GM06990 (cell line): ENCODE data around the gene FETUB.

ENCODE experiments used
- DNase-seq: peaks from one replicate; pipeline ENCODE4 v3.0.0-alpha.2; 2011; ENCODE audit not compliant: insufficient read length; ENCODE audit errors: extremely low read depth
- H3K27me3 ChIP-seq: replicated peaks from 2 replicates; pipeline ENCODE4 v1.6.0; 2011; ENCODE audit warnings: low read length; ENCODE audit not compliant: control insufficient read depth, insufficient read depth
- H3K36me3 ChIP-seq: 2 replicates; pipeline ENCODE4 v1.5.1; 2011; ENCODE audit warnings: low read length; ENCODE audit not compliant: control insufficient read depth, insufficient read depth
- H3K4me3 ChIP-seq: replicated peaks from 2 replicates; pipeline ENCODE4 v1.5.1; 2011; ENCODE audit warnings: low read depth, mild to moderate bottlenecking, control low read depth, low read length
- TF ChIP-seq, protein P1 (sequence below): IDR thresholded peaks from 2 replicates; pipeline ENCODE4 v1.5.1; 2011; ENCODE audit warnings: low read length, control low read depth, mild to moderate bottlenecking, inconsistent platforms; ENCODE audit not compliant: insufficient read depth, poor library complexity, severe bottlenecking

FETUB gene

DNA sequence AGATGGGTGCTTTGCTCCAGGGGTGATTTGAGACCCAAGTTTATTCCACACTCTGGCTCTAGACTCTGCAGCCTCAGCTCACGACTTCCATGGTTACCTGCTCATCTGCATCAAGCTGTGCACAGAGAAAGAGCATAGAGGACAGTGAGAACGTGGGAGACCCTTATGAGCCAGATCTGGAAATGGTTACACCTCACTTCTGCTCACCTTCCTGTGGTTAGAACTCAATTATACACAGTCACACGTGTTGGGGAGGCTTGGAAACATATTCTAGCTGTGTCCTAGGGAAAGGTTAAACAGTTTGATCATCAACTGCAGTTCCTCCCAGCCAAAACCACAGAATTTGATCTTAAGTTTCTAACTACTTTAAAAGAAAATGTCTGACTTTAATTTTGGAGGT lies 1.8 kb downstream of the FETUB start:
- Histone ChIP-seq H3K27me3 (peaks cover 1% of the 10 kb centered on the region), H3K4me3 (no peak overlapping the region), H3K36me3 (no peaks in the 10 kb centered on the region)
- TF ChIP-seq, protein P1, sequence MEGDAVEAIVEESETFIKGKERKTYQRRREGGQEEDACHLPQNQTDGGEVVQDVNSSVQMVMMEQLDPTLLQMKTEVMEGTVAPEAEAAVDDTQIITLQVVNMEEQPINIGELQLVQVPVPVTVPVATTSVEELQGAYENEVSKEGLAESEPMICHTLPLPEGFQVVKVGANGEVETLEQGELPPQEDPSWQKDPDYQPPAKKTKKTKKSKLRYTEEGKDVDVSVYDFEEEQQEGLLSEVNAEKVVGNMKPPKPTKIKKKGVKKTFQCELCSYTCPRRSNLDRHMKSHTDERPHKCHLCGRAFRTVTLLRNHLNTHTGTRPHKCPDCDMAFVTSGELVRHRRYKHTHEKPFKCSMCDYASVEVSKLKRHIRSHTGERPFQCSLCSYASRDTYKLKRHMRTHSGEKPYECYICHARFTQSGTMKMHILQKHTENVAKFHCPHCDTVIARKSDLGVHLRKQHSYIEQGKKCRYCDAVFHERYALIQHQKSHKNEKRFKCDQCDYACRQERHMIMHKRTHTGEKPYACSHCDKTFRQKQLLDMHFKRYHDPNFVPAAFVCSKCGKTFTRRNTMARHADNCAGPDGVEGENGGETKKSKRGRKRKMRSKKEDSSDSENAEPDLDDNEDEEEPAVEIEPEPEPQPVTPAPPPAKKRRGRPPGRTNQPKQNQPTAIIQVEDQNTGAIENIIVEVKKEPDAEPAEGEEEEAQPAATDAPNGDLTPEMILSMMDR, result no peak
- DNase-seq, result no peak

DNA sequence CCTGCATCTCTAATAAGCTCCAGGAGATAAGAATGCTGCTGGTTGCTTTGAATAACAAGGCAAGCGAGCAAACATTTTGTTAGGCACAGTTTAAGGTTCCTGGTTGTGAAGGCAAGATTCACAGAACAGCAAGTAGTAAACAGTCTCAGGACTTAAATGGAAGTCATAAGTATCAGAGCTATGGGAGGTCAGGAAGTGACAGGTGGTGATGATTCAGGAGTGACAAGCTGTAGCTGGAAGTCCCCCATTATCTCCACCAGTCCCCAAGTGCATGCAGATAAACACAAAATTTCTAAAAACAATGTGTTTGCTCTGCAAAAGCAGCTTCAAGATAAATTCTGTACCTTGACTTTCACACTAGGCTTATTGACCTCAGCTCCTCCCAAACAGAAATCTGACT lies 3.3 kb downstream of the FETUB start:
- Histone ChIP-seq H3K36me3 (no peaks in the 10 kb centered on the region), H3K27me3 (no peaks in the 10 kb centered on the region), H3K4me3 (no peak overlapping the region)
- no peak for DNase-seq
- TF ChIP-seq, protein P1, result no peak

DNA sequence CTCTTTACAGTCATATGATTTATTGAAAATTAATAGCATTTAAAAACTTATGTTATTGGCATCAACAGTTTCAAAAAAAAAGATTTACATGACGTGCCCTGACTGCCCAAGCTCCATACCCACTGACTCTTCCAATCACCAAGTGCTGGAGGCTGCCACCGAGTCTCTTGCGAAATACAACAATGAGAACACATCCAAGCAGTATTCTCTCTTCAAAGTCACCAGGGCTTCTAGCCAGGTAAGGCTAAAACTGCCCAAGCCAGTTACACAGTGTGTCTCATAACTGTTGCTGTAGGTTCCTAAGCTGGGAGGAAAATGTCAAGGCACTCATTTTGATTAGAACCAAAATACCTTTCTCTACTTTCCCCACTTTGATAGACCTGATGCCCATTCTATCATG lies 4.5 kb downstream of the FETUB start:
- Histone ChIP-seq H3K36me3 (no peaks in the 10 kb centered on the region), H3K4me3 (no peak overlapping the region), H3K27me3 (no peaks in the 10 kb centered on the region)
- DNase-seq, result no peak
- TF ChIP-seq, protein P1, result no peak

DNA sequence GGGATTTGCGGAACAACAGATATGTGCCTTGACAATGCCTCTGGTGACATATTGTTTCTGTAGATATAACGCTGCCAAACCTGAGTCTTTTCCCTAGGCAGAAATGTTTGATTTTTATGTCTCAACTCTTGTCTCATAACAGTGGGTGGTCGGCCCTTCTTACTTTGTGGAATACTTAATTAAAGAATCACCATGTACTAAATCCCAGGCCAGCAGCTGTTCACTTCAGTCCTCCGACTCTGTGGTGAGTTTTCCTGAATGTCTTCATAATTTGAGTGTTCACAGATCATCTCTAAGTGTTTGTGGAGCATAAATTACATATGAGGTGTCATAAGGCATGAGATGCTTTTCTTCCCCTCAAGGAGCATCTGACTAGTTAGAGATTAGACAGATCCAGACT lies 5.9 kb downstream of the FETUB start:
- no peak for DNase-seq
- H3K36me3 ChIP-seq, result no peaks in the 10 kb centered on the region
- no peaks in the 10 kb centered on the region for H3K27me3 ChIP-seq
- TF ChIP-seq, protein P1, result no peak
- H3K4me3 ChIP-seq, result no peak overlapping the region

DNA sequence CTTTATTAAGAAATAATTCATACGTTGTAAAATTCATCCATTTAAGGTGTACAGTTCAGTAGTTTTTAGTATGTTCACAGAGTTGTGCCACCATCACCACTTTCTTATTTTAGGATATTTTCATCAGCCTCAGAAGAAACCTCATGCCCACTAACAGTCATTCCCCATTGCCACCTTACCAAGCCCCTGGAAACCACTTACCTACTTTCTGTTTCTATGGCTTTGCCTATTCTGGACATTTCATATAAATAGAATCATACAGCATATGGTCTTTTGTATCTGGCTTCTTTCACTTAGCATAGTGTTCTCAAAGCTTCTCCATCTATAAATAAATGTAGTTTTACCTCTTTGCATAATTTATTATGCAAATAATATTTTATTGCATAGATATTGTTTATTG lies 6.6 kb downstream of the FETUB start:
- Histone ChIP-seq H3K4me3 (no peak overlapping the region), H3K36me3 (no peaks in the 10 kb centered on the region), H3K27me3 (no peaks in the 10 kb centered on the region)
- no peak for DNase-seq
- TF ChIP-seq, protein P1, result no peak

DNA sequence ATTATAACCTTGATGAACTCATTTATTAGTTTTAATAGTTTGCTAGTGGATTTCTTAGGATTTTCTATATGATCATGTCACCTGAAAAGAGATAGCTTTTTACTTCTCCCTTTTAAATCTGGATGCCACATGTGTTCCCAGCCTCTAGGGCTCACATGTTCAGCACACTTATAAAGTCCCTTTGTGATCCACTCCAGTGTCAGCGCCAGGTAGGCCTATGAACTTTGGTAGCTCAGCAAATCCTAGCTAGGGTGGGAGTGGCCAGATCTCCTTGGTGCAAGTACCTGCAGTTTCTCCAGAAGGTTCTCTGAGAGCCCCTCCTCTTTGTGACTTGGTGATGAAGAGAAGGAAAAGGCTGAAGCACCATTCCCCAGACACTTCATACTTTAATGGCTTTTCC lies 8.7 kb downstream of the FETUB start:
- no peaks in the 10 kb centered on the region for H3K27me3 ChIP-seq
- TF ChIP-seq, protein P1, result no peak
- DNase-seq, result no peak
- H3K4me3 ChIP-seq, result no peak overlapping the region
- H3K36me3 ChIP-seq, result no peaks in the 10 kb centered on the region
